Dermis microvascular lymphatic vessel endothelial cell (primary cell): Measurements from ENCODE around the gene HEG1. TPM values are rescaled to one million over a fixed set of nuclear protein-coding genes. Genes with fewer than 3 reads are reported as not detected.
"Not testable (repeated sequence)": the region's sequence is repeated elsewhere in the genome, so short reads cannot be mapped to it uniquely, and the experiment has no call there.

Source experiments
- DNase-seq, 2 donors: peaks; one replicate each; pipeline versions ENCODE4 v3.0.0 to v3.0.0-alpha.2; 2010; ENCODE audit warnings: low read depth in 2 of 2
- total RNA-seq: library from RNA; depleted of rRNA; stranded (reverse); fragments of >200 nt; gene quantifications from 2 replicates; pipeline ENCODE4 v1.2.1, GENCODE V29; 2014

HEG1 gene, protein sequence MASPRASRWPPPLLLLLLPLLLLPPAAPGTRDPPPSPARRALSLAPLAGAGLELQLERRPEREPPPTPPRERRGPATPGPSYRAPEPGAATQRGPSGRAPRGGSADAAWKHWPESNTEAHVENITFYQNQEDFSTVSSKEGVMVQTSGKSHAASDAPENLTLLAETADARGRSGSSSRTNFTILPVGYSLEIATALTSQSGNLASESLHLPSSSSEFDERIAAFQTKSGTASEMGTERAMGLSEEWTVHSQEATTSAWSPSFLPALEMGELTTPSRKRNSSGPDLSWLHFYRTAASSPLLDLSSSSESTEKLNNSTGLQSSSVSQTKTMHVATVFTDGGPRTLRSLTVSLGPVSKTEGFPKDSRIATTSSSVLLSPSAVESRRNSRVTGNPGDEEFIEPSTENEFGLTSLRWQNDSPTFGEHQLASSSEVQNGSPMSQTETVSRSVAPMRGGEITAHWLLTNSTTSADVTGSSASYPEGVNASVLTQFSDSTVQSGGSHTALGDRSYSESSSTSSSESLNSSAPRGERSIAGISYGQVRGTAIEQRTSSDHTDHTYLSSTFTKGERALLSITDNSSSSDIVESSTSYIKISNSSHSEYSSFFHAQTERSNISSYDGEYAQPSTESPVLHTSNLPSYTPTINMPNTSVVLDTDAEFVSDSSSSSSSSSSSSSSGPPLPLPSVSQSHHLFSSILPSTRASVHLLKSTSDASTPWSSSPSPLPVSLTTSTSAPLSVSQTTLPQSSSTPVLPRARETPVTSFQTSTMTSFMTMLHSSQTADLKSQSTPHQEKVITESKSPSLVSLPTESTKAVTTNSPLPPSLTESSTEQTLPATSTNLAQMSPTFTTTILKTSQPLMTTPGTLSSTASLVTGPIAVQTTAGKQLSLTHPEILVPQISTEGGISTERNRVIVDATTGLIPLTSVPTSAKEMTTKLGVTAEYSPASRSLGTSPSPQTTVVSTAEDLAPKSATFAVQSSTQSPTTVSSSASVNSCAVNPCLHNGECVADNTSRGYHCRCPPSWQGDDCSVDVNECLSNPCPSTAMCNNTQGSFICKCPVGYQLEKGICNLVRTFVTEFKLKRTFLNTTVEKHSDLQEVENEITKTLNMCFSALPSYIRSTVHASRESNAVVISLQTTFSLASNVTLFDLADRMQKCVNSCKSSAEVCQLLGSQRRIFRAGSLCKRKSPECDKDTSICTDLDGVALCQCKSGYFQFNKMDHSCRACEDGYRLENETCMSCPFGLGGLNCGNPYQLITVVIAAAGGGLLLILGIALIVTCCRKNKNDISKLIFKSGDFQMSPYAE (N-terminal part only)
- total RNA-seq, result 19.0 and 25.7 TPM in 2 replicates

GRCh38 chr3:125055913-125056745 is at the start of gene HEG1:
HEG1 (minus strand) TSS chr3:125055997; CDS start chr3:125055890, 107 bp downstream.
- peak; percentile 33 to 89 for DNase-seq

- no peak for DNase-seq
Measured at GRCh38 chr3:125105116-125105515, 49.3 kb upstream of the HEG1 start.

DNA sequence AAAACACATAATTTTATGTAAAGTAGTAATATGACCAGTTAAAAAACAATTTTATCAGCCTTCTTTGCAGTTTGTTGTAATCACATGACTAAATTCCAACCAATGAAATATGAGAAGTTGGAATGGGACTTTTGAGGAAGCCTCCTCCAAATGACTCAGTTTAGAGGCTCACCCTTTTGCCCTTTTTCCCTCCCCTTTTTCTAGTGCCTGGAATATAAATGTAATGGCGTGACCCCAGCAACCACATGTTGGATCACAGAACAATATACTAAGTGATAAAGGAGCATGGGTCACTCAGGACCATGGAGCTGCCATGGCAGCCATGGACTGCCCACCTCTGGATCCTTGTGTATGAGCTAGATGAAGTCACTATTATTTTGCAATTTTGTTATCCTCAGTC is 48.8 kb upstream of the HEG1 start:
- no peak for DNase-seq

- DNase-seq, result no peak
Measured at GRCh38 chr3:125103406-125103805, 47.6 kb upstream of the HEG1 start.

- DNase-seq, result no peak
Measured at GRCh38 chr3:125102470-125102869, 46.7 kb upstream of the HEG1 start.

GRCh38 chr3:125098611-125099291 is 43.0 kb upstream of the HEG1 start:
- no peak for DNase-seq

DNA sequence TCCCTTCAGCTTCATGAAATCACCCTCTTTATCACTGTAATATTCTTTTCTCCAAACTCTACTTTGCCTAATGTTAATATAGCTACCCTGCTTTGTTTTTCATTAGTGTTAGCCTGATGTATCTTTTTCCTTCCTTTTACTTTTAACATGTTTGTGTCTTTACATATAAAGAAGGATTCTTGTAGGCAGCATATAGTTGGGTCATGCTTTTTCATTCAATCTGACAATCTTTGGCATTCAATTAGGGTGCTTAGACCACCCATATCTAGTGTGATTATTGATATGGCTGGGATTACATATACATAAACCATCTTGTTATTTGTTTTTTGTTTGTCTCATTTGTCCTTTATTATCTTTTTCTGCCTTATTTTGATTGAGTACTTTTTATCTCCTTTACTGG is 34.9 kb upstream of the HEG1 start:
- no peak for DNase-seq

DNA sequence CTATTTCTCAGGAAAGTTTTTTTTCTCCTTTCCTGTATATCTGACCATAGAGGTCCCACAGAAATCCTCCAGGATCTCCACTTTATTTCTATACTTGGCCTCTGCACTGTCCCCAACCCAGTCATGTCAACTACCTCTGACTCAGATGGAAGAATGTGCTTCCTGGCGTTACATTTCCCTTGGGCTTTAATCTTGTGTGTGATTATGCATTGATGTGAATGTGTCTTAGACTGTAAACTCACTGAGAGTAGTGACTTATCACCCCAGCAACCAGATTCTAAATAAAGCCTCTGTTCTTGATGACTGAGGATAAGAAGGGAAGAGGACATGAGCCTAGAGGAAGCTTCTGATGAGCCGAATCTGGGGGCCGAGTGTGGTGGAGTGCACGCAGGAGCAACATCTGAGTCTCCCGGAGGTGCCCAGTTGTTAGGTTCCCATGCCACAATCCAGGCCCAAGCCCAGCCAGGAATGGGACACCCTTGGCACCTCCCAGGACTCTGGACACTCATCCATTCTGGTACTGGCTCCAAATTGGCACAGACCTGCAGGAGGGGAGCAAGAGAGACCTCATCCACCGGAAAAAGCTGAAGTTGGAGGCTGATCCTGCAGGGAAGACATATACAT is 32.1 kb upstream of the HEG1 start:
- peak in 1 of 2 donors; percentile 28 for DNase-seq

DNA sequence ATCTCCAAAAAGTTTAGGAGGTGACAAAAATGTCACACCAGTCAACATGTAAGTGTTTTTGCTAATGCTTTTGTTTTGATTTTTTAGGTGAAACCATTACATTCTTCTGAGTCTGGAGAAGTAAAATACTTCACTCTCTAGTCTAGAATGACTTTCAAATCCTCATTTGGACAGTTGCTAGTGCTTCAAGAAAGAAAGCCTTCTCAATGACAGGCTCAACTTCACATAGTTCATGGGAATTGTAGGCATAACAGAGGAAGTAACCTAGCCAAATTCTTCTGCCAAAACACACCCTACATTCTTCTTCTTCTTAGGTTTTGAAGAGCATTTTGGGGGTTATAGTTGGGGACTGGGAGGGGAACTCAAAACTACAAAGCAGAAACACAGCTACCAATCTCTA is 29.4 kb upstream of the HEG1 start:
- no peak for DNase-seq

GRCh38 chr3:125083776-125084175 is 28.0 kb upstream of the HEG1 start:
- no peak for DNase-seq

GRCh38 chr3:125082339-125082738 is 26.5 kb upstream of the HEG1 start:
- not testable (repeated sequence) for DNase-seq

- DNase-seq, result no peak
Measured at GRCh38 chr3:125080077-125080476, 24.3 kb upstream of the HEG1 start.

DNA sequence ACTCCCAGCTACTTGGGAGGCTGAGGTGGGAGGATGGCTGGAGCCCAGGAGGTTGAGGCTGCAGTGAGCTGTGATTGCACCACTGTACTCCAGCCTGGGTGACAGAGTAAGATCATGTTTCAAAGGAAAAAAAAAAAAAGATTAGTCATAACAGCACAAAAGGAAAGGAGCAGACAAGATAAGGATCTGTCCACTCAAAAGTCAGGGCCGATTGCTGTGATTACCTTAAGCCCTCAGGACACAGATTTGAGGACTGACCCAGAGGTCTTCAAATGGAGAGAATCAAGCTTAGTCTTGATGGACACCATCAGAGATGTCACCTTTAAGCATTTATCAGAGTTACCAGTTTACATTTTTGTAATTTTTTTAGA is 23.9 kb upstream of the HEG1 start:
- DNase-seq, result no peak

DNA sequence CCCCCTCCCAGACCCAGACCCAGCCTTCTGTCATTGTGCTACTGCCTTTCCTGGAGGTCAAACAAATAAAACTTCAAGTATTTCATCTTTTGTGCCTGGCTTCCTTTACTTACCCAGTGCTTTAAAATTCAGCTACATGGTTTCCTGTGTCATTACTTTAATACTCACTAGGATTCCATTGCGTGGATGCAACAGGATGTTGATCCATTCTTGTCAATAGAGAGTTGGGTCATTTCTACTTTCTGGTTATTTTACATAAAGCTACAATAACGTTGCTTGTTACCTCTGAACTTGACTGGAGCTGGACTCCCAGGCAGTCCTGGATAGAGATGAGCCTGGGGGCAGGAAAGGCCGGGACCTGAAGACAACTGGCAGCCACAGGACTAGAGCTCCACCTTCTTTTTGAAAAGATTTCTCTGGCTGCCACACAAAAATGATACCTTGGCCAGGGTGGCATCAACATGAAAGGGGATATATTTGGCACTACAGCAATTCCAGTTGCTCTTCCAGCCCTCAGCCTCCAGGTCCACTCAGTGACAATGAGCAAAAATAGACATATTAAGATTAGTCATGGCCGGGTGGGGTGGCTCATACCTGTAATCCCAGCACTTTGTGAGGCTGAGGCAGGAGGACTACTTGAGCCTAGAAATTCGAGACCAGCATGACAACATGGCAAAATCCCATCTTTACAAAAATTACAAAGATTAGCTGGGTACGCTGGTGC is 23.3 kb upstream of the HEG1 start:
- DNase-seq, result peak in 1 of 2 donors; percentile 18

- no peak for DNase-seq
Measured at GRCh38 chr3:125077864-125078263, 22.1 kb upstream of the HEG1 start.

- DNase-seq, result no peak
Measured at GRCh38 chr3:125076464-125076863, 20.7 kb upstream of the HEG1 start.

DNA sequence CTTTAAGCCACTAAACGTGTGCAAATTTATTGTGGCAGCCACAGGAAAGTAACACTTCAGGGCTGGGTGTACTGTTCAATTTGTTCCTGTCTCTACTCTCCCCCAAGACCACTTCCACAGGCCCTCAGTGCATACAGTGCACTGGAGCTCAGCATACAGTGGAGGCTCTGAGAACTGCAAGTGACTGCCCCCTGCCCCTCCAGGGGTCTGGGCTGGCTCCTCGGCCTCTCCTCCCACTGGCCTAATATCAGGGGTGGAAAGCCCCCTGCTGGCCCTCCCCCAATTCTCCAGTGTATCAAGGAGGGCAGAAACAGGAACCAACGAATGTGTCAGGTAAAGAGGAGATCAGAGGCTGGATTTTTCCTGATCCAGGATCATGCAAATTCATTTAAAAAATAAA is 19.9 kb upstream of the HEG1 start:
- DNase-seq, result no peak

- DNase-seq, result no peak
Measured at GRCh38 chr3:125073390-125073905, 17.7 kb upstream of the HEG1 start.
